Duodenal mucosa (tissue), 2 donors: Measurements from ENCODE around the gene COL20A1.
"Not testable (repeated sequence)": the region's sequence is repeated elsewhere in the genome, so short reads cannot be mapped to it uniquely, and the experiment has no call there.

ENCODE experiments used
- H3K27ac ChIP-seq: one replicate; pipeline ENCODE4 v1.7.0; 2013; ENCODE audit warnings: low read depth, low read length
- H3K27me3 ChIP-seq, 2 donors: one replicate each; pipeline ENCODE4 v1.7.0; 2013; ENCODE audit warnings: low read length in 2 of 2, control low read depth in 1 of 2; ENCODE audit not compliant: insufficient read depth in 2 of 2, control insufficient read depth in 1 of 2
- H3K36me3 ChIP-seq, 2 donors: one replicate each; pipeline ENCODE4 v1.7.0; 2013; ENCODE audit warnings: low read length in 2 of 2, control low read depth in 1 of 2; ENCODE audit not compliant: insufficient read depth in 2 of 2, control insufficient read depth in 1 of 2
- H3K4me1 ChIP-seq, 2 donors: one replicate each; pipeline ENCODE4 v1.7.0; 2013; ENCODE audit warnings: low read length in 2 of 2, control low read depth in 1 of 2; ENCODE audit not compliant: insufficient read depth in 2 of 2, control insufficient read depth in 1 of 2
- H3K4me3 ChIP-seq, 2 donors: one replicate each; pipeline ENCODE4 v1.7.0; 2013; ENCODE audit warnings: low read length in 2 of 2, low read depth in 1 of 2
- H3K9ac ChIP-seq, 2 donors: one replicate each; pipeline ENCODE4 v1.7.0; 2013; ENCODE audit warnings: low read length in 2 of 2, low read depth in 1 of 2
- H3K9me3 ChIP-seq, 2 donors: one replicate each; pipeline ENCODE4 v1.7.0; 2013; ENCODE audit warnings: low read length in 2 of 2, control low read depth in 1 of 2; ENCODE audit not compliant: control insufficient read depth in 1 of 2

The COL20A1 gene

GRCh38 chr20:63296531-63297299 lies 3.7 kb downstream of the COL20A1 start:
- Histone ChIP-seq H3K4me3 (no peak overlapping the region), H3K27me3 (peaks cover 12 to 34% of the 10 kb centered on the region in 2 donors), H3K9ac (no peak overlapping the region), H3K9me3 (no peaks in the 10 kb centered on the region), H3K4me1 (no peaks in the 10 kb centered on the region), H3K27ac (no peak overlapping the region), H3K36me3 (no peaks in the 10 kb centered on the region)

DNA sequence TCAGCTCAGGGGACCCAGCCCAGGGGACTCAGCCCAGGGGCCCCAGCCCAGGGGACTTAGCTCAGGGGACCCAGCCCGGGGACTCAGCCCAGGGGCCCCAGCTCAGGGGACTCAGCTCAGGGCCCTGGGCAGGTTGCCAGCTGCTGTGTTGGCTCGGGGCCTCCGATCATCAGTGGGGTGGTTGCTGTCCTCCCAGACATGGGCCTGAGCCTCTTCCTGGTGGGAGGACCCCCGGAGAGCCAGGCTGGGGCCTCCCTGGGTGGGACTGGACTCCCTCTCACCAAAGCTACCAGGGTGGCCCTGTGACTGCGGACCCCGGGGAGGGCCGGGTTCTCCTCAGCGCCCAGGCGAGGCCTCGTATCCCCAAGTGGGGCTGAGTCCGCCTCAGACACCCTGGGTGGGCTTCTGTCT lies 4.4 kb downstream of the COL20A1 start:
- Histone ChIP-seq H3K4me1 (no peaks in the 10 kb centered on the region), H3K9ac (no peak overlapping the region), H3K27ac (no peak overlapping the region), H3K36me3 (no peaks in the 10 kb centered on the region), H3K9me3 (no peaks in the 10 kb centered on the region), H3K27me3 (peaks cover 12 to 29% of the 10 kb centered on the region in 2 donors), H3K4me3 (no peak overlapping the region)

GRCh38 chr20:63297796-63298572 lies 5.0 kb downstream of the COL20A1 start:
- H3K4me1 ChIP-seq: no peaks in the 10 kb centered on the region
- H3K27me3 ChIP-seq: peaks cover 12 to 25% of the 10 kb centered on the region in 2 donors
- H3K27ac ChIP-seq: no peak overlapping the region
- H3K9ac ChIP-seq: no peak overlapping the region
- H3K9me3 ChIP-seq: no peaks in the 10 kb centered on the region
- H3K36me3 ChIP-seq: no peaks in the 10 kb centered on the region
- H3K4me3 ChIP-seq: no peak overlapping the region

DNA sequence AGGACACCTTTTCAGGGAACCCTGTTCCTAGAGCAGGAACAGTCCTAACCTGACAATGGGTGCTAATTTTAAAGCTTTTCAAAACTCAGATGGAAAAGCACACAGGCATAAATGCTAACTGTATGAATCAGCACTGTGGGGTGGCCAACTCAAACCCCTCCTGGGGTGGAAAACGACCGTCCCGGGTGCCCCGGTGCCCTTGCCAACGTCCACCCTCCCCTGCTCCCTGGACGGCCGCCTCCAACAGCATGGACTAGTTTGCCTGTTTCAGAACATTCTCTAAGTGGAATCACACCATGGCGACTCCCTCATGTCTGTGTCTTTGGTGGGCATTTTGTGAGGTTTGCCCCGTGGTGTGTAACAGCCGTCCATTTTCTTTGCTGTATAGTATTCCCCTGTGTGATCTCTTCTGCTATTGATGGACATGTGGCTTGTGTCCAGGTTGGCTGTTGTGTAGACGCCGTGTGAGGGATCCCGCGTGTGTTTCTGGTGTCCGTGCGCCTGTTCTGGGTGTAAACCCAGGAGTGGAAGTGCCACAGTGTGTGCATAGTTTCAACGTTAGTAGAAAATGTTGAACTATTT lies 5.8 kb downstream of the COL20A1 start:
- H3K4me3 ChIP-seq: no peak overlapping the region
- H3K4me1 ChIP-seq: no peaks in the 10 kb centered on the region
- H3K27ac ChIP-seq: no peak overlapping the region
- peaks cover 12 to 25% of the 10 kb centered on the region in 2 donors for H3K27me3 ChIP-seq
- H3K9ac ChIP-seq: no peak overlapping the region
- no peaks in the 10 kb centered on the region for H3K9me3 ChIP-seq
- no peaks in the 10 kb centered on the region for H3K36me3 ChIP-seq

- H3K27me3 ChIP-seq: peaks cover 0 to 3% of the 10 kb centered on the region in 2 donors
- H3K4me3 ChIP-seq: no peak overlapping the region
- no peaks in the 10 kb centered on the region for H3K36me3 ChIP-seq
These were observed 8.7 kb downstream of the COL20A1 start for GRCh38 chr20:63301671-63302070.

GRCh38 chr20:63303095-63303666 lies 10.2 kb downstream of the COL20A1 start:
- H3K27ac ChIP-seq: no peak overlapping the region
- no peak overlapping the region for H3K9ac ChIP-seq
- no peaks in the 10 kb centered on the region for H3K36me3 ChIP-seq
- no peaks in the 10 kb centered on the region for H3K9me3 ChIP-seq
- peaks cover 0 to 8% of the 10 kb centered on the region in 2 donors for H3K27me3 ChIP-seq
- no peak overlapping the region for H3K4me3 ChIP-seq
- H3K4me1 ChIP-seq: no peaks in the 10 kb centered on the region

More at GRCh38 chr20:63301671-63302070, 8.7 kb downstream of the COL20A1 start:
- Histone ChIP-seq H3K9me3 (no peaks in the 10 kb centered on the region), H3K4me1 (no peaks in the 10 kb centered on the region), H3K27ac (no peak overlapping the region), H3K9ac (no peak overlapping the region)

DNA sequence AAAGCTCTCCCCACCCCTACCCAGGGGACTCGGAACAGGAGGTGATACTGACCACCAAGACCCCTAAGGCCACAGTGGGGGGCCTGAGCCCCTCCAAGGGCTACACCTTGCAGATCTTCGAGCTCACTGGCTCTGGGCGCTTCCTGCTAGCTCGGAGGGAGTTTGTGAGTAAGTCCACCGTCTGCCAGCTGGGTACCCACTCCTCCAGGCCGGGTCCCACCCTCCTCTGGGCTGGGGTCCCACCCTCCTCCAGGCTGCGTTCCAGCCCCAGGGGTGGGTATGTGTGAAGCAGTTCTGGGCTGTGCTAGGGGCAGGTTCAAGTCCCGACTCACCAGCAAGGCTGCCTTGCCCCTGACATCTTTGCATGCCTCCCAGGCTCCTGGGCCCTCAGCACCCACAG lies 12.4 kb downstream of the COL20A1 start:
- Histone ChIP-seq H3K9me3 (no peaks in the 10 kb centered on the region), H3K27me3 (peaks cover 0 to 10% of the 10 kb centered on the region in 2 donors), H3K36me3 (no peaks in the 10 kb centered on the region), H3K4me3 (no peak overlapping the region), H3K9ac (no peak overlapping the region), H3K4me1 (no peaks in the 10 kb centered on the region), H3K27ac (no peak overlapping the region)

DNA sequence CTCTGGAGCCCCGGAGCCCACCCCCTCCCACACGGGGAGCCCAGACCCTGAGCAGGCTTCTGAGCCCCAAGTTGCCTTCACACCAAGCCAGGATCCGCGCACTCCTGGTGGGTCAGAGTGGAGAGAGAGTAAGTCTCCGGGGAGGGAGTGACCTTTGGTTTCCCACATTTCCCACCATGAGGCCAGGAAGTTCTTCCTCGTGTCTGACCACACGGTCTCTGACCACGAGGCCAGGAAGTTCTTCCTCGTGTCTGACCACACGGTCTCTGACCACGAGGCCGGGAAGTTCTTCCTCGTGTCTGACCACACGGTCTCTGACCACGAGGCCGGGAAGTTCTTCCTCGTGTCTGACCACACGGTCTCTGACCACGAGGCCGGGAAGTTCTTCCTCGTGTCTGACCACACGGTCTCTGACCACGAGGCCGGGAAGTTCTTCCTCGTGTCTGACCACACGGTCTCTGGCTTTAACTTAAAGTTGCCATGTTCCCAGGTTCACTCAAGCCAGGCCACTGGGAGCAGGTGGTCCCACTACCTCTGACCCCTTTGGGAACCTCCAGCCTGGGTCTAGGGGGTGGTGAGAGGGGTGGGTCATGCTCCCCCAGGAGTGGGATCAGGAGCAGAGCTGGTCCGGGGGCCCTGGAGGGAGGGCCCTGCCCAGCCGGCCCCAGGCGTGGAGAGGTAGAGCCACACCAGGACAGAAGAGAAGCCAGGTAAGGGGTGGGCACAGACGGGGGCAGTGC lies 13.1 kb downstream of the COL20A1 start:
- H3K4me1 ChIP-seq, H3K9ac ChIP-seq, H3K4me3 ChIP-seq, H3K27ac ChIP-seq, H3K36me3 ChIP-seq, H3K27me3 ChIP-seq, H3K9me3 ChIP-seq: not testable (repeated sequence)

GRCh38 chr20:63306673-63307537 lies 13.9 kb downstream of the COL20A1 start:
- no peaks in the 10 kb centered on the region for H3K4me1 ChIP-seq
- H3K4me3 ChIP-seq: no peak overlapping the region
- H3K9me3 ChIP-seq: no peaks in the 10 kb centered on the region
- H3K36me3 ChIP-seq: no peaks in the 10 kb centered on the region
- no peak overlapping the region for H3K9ac ChIP-seq
- H3K27ac ChIP-seq: no peak overlapping the region
- H3K27me3 ChIP-seq: peaks cover 0 to 10% of the 10 kb centered on the region in 2 donors
